B cell (primary cell): ENCODE measurements around the gene PMF1. TPM values are rescaled to one million over a fixed set of nuclear protein-coding genes. Genes with fewer than 3 reads are reported as not detected.

Experiments used
- ATAC-seq: fragments of 200-7000 bp; cut with Tn5 transposase; one replicate; pipeline ENCODE4 v1.10.0; 2021; ENCODE audit warnings: low read depth, mild to moderate bottlenecking, moderate number of reproducible peaks, moderate library complexity
- CTCF ChIA-PET: fragments of 350-600 bp; sonication (Branson Sonifier 250); formaldehyde crosslinking; loops from one replicate; lab custom pipeline; 2021; ENCODE audit warnings: antibody characterized with exemption, inconsistent platforms; lab: Charles Lee
- POLR2A ChIA-PET: fragments of 350-600 bp; sonication (Branson Sonifier 250); formaldehyde crosslinking; loops from one replicate; lab custom pipeline; 2021; ENCODE audit warnings: antibody characterized with exemption; lab: Charles Lee
- DNase-seq: peaks from one replicate; pipeline ENCODE4 v3.0.0; 2013
- H2AFZ ChIP-seq: 2 replicates; pipeline ENCODE4 v1.6.1; 2012; ENCODE audit warnings: mild to moderate bottlenecking, low read depth, low read length; ENCODE audit not compliant: insufficient read depth, poor library complexity, severe bottlenecking
- H3K27ac ChIP-seq, 2 donors: 1 replicate in 1 of 2; 2 replicates in 1 of 2; pipeline ENCODE4 v1.5.1; 2012 to 2013; ENCODE audit warnings: low read length in 2 of 2, mild to moderate bottlenecking in 2 of 2, moderate library complexity in 1 of 2
- H3K27me3 ChIP-seq, 4 experiments: fragments of 200-600 bp in 1 of 4; sonication (generic) in 1 of 4; replicated peaks in 1 of 4; 1 replicate in 2 of 4; 2 replicates in 2 of 4; pipeline versions ENCODE4 v1.6.1 to v1.7.0; 2013 to 2016; ENCODE audit warnings: low read length in 3 of 4, mild to moderate bottlenecking in 2 of 4, mixed read lengths in 1 of 4, moderate library complexity in 1 of 4; ENCODE audit not compliant: insufficient read depth in 4 of 4, control insufficient read depth in 3 of 4; ENCODE audit errors: control extremely low read depth in 1 of 4
- H3K36me3 ChIP-seq, 2 experiments: replicated peaks in 1 of 2; 1 replicate in 1 of 2; 2 replicates in 1 of 2; pipeline versions ENCODE4 v1.6.1 to v1.7.1; 2013; ENCODE audit warnings: low read length in 1 of 2; ENCODE audit not compliant: insufficient read depth in 2 of 2, control insufficient read depth in 1 of 2; ENCODE audit errors: control extremely low read depth in 1 of 2, extremely low read depth in 1 of 2
- H3K4me1 ChIP-seq, 2 donors: fragments of 200-600 bp in 1 of 2; sonication (generic) in 1 of 2; 1 replicate in 1 of 2; 2 replicates in 1 of 2; pipeline versions ENCODE4 v1.5.1 to v1.6.1; 2013 to 2017; ENCODE audit warnings: low read length in 2 of 2; ENCODE audit not compliant: control insufficient read depth in 2 of 2, insufficient read depth in 2 of 2
- H3K4me2 ChIP-seq: replicated peaks from 2 replicates; pipeline ENCODE3; 2012; ENCODE audit warnings: mild to moderate bottlenecking, low read depth, low read length; ENCODE audit not compliant: poor library complexity, severe bottlenecking
- H3K4me3 ChIP-seq, 5 experiments: fragments of 200-600 bp in 1 of 5; sonication (generic) in 1 of 5; 1 replicate in 3 of 5; 2 replicates in 2 of 5; pipeline versions ENCODE4 v1.5.1 to v1.7.0; 2011 to 2016; ENCODE audit warnings: low read length in 4 of 5, mild to moderate bottlenecking in 4 of 5, low read depth in 2 of 5, control low read depth in 1 of 5, moderate library complexity in 1 of 5; ENCODE audit not compliant: insufficient read depth in 1 of 5; ENCODE audit errors: control extremely low read depth in 1 of 5, extremely low read depth in 1 of 5
- H3K79me2 ChIP-seq: fragments of 200-600 bp; sonication (generic); one replicate; pipeline ENCODE4 v1.6.0; 2016; ENCODE audit warnings: low read length; ENCODE audit not compliant: control insufficient read depth, insufficient read depth
- H3K9ac ChIP-seq: fragments of 200-600 bp; sonication (generic); 2 replicates; pipeline ENCODE4 v1.6.1; 2017; ENCODE audit warnings: mild to moderate bottlenecking, low read length, moderate library complexity
- H3K9me3 ChIP-seq, 3 donors: one replicate each; pipeline versions ENCODE4 v1.6.1 to v1.7.1; 2013; ENCODE audit warnings: low read length in 2 of 3; ENCODE audit not compliant: control insufficient read depth in 2 of 3, insufficient read depth in 1 of 3; ENCODE audit errors: control extremely low read depth in 1 of 3
- H4K20me1 ChIP-seq: 2 replicates; pipeline ENCODE4 v1.6.0; 2012; ENCODE audit warnings: mild to moderate bottlenecking, low read length; ENCODE audit not compliant: insufficient read depth, control insufficient read depth, poor library complexity, severe bottlenecking
- H3K27ac Mint-ChIP-seq: one replicate; pipeline ENCODE4 v1.8.0; 2021; ENCODE audit warnings: mixed read lengths
- H3K27me3 Mint-ChIP-seq: one replicate; pipeline ENCODE4 v1.8.0; 2021; ENCODE audit warnings: mixed read lengths
- H3K4me1 Mint-ChIP-seq: one replicate; pipeline ENCODE4 v1.8.0; 2021; ENCODE audit warnings: mixed read lengths
- H3K4me3 Mint-ChIP-seq: one replicate; pipeline ENCODE4 v1.8.0; 2021; ENCODE audit warnings: mixed read lengths
- H3K9me3 Mint-ChIP-seq: one replicate; pipeline ENCODE4 v1.8.0; 2022; ENCODE audit warnings: mixed read lengths; ENCODE audit not compliant: insufficient read depth
- EZH2 ChIP-seq: IDR thresholded peaks from 2 replicates; pipeline ENCODE4 v1.6.1; 2012; ENCODE audit warnings: borderline replicate concordance, low read depth, mild to moderate bottlenecking, moderate library complexity, low read length; ENCODE audit not compliant: insufficient read depth, poor library complexity, severe bottlenecking
- WGBS: methylation state at CpG from one replicate; pipeline ENCODE4 v1.1.5; 2013; ENCODE audit warnings: missing lambda C conversion rate; ENCODE audit not compliant: insufficient coverage; 5-methylcytosine and 5-hydroxymethylcytosine counted together
- intact Hi-C: fragments of 100-400 bp; cut with micrococcal nuclease; formaldehyde crosslinking; loops from one replicate; pipeline ENCODE4 v1.10.0; 2022
- polyA plus RNA-seq: library from polyadenylated mRNA; depleted of rRNA; stranded (reverse); fragments of >200 nt; gene quantifications from 2 replicates; pipeline ENCODE4 v1.2.3, GENCODE V29; 2012
- total RNA-seq, 2 donors: library from RNA; stranded (reverse); fragments of 120-200 nt in 1 of 2; gene quantifications; 1 replicate in 1 of 2; 2 replicates in 1 of 2; pipeline versions ENCODE4 v1.2.3 to v1.2.4, GENCODE V29; 2013 to 2022
- TF ChIP-seq, protein P1 (sequence below): fragments of 200-600 bp; IDR thresholded peaks from one replicate; pipeline ENCODE4 v1.8.0; 2022; ENCODE audit warnings: antibody characterized with exemption, mild to moderate bottlenecking

Gene PMF1
- total and polyA plus RNA-seq, 2 donors (not counting 1 experiment from before 2014, with no cell fraction given), result 58.3 to 101 TPM

DNA sequence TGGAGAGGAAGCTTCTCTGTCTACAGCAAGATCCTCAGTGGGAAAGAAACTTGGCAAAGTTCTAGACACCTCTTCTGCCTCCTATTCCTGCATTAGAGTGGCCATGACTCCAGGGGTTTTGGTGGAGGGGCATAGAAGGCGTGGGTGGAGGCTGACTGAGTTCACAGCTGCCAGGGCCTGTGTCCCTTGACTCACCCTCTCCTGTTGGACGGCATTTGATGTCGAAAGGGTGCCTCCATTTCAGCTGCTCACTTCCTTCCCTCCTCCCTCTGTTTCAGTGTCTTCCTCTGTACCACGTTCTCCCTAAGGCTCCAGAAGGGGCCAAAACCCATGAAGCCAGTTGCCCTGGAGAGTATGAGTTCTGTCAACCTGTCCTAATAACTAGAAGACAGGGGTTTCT, 72.0 kb downstream of the PMF1 start:
- CTCF ChIA-PET, result no interaction called here
- Histone ChIP-seq H2AFZ (no peak overlapping the region), H3K27me3 (no peaks in the 10 kb centered on the region), H4K20me1 (peaks cover 17% of the 10 kb centered on the region), H3K4me1 (peaks cover 20 to 28% of the 10 kb centered on the region in 2 donors), H3K9me3 (no peaks in the 10 kb centered on the region), H3K4me2 (no peak overlapping the region), H3K79me2 (peaks cover 47% of the 10 kb centered on the region), H3K9ac (no peak overlapping the region), H3K4me3 (no peak overlapping the region), H3K27ac (no peak overlapping the region), H3K36me3 (peaks cover 0 to 8% of the 10 kb centered on the region in 2 experiments)
- Mint-ChIP-seq H3K4me3 (no peak overlapping the region), H3K4me1 (peaks cover 39% of the 10 kb centered on the region), H3K27me3 (no peaks in the 10 kb centered on the region), H3K9me3 (no peaks in the 10 kb centered on the region), H3K27ac (no peak overlapping the region)
- no peak for ATAC-seq
- DNase-seq, result no peak
- intact Hi-C loops, result loop anchor here (5.0 kb wide), 1 partner anchor 1957 kb away; the partner anchor contains the start of gene ATP8B2
- TF ChIP-seq EZH2, result no peak
- TF ChIP-seq, protein P1, sequence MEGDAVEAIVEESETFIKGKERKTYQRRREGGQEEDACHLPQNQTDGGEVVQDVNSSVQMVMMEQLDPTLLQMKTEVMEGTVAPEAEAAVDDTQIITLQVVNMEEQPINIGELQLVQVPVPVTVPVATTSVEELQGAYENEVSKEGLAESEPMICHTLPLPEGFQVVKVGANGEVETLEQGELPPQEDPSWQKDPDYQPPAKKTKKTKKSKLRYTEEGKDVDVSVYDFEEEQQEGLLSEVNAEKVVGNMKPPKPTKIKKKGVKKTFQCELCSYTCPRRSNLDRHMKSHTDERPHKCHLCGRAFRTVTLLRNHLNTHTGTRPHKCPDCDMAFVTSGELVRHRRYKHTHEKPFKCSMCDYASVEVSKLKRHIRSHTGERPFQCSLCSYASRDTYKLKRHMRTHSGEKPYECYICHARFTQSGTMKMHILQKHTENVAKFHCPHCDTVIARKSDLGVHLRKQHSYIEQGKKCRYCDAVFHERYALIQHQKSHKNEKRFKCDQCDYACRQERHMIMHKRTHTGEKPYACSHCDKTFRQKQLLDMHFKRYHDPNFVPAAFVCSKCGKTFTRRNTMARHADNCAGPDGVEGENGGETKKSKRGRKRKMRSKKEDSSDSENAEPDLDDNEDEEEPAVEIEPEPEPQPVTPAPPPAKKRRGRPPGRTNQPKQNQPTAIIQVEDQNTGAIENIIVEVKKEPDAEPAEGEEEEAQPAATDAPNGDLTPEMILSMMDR, result no peak
- WGBS, result 100% methylated on average over 3 of the region's 4 CpGs
- POLR2A ChIA-PET, result no interaction called here

- Histone ChIP-seq H3K36me3 (peaks cover 0 to 10% of the 10 kb centered on the region in 2 experiments), H3K79me2 (peaks cover 40% of the 10 kb centered on the region), H3K27ac (no peak overlapping the region), H2AFZ (no peak overlapping the region), H4K20me1 (peaks cover 10% of the 10 kb centered on the region), H3K4me1 (peaks cover 20 to 28% of the 10 kb centered on the region in 2 donors), H3K4me2 (no peak overlapping the region), H3K27me3 (no peaks in the 10 kb centered on the region), H3K9me3 (no peaks in the 10 kb centered on the region), H3K9ac (no peak overlapping the region), H3K4me3 (no peak overlapping the region)
- TF ChIP-seq, protein P1, result no peak
- TF ChIP-seq EZH2, result no peak
- POLR2A ChIA-PET, result interaction anchor here (0.5 kb wide), 1 partner anchor 1005 kb away, joined by 5 read pairs; no protein-coding TSS in a partner anchor
- DNase-seq (no peak), ATAC-seq (no peak)
- Mint-ChIP-seq H3K4me3 (no peak overlapping the region), H3K27ac (no peak overlapping the region), H3K4me1 (peaks cover 34% of the 10 kb centered on the region), H3K27me3 (no peaks in the 10 kb centered on the region), H3K9me3 (no peaks in the 10 kb centered on the region)
- intact Hi-C loops, result no loop called here
- over 99% methylated on average over 13 of the region's 21 CpGs for WGBS
- CTCF ChIA-PET, result no interaction called here
Observed at GRCh38 chr1:156285437-156285836, 72.6 kb downstream of the PMF1 start.
